ENCODE results near the gene WNT2. TPM values are rescaled to one million over a fixed set of nuclear protein-coding genes. Genes with fewer than 3 reads are reported as not detected.

The WNT2 gene
- 0.02 TPM in 1 of 5 replicates, not detected in the others for total RNA-seq (2022; extraction: Qiagen RNA extraction)

DNA sequence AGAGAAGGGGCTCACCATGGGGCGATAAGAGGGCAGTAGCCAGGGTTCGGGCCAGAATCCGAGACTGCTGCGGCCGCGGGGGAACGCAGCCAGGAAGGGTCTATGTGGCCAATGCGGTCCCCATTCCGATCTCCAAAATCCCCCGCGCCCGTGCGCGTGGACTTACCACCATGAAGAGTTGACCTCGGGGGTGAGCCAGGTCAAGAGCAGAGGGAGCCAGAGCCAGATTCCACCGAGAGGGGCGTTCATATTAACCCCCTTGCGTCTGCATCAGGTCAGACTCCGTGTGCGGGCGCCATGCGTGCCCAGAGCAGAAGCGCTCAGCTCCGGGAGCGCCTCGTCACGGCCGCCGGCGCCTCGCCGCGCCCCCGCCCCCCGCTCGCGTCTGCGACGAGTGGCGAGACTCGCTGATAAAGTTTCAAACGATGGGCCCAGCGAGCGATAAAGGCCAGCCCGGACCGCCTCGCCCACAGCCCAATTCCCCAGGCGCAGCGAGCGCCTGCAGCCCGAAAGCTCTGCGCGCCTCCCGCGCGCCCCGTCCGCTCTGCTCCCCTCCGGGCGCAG lies at the start of gene WNT2:
Gene WNT2 (minus strand): TSS at position 318 of the 564 bp plus-strand sequence. CDS start 69 bp downstream, at position 249.

Other genes starting within 250 kb of the WNT2 start
- not detected in 5 replicates for gene ASZ1, start 104.4 kb upstream of the WNT2 start, total RNA-seq (2022; extraction: Qiagen RNA extraction)
- 0.05 to 0.11 TPM in 2 of 5 replicates, not detected in the others for gene CFTR, start 157.0 kb upstream of the WNT2 start, total RNA-seq (2022; extraction: Qiagen RNA extraction)

Data from A549 treated with dexamethasone at 1 μM for 4 hours (cell line).